NCI-H2227 (cell line): ENCODE measurements around the gene APH1B.
"Not testable (repeated sequence)": the region's sequence is repeated elsewhere in the genome, so short reads cannot be mapped to it uniquely, and the experiment has no call there.

Source experiments
- DNase-seq: peaks from one replicate; lab custom pipeline; 2025; ENCODE audit not compliant: unreplicated experiment; lab: John Stamatoyannopoulos, UW

APH1B gene

DNA sequence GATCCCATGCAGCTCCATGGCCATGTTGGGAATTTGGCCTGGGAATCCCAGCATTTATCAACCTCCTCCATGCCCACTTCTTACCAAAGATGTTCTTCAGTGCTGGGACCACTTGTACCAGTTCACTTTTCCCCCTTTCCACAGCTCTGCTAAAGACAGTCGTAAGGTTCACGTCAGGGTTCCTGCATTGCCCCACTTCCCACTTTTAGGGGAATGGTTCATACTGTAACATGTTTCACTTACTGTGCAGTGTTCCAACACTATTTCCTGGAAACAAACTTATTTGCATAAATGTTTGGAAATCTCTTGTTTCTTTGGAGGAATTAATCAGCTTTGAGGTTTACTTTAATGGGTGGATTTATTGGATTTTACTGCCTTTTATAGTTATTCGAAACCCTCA is 17.0 kb downstream of the APH1B start:
- DNase-seq: no peak

DNA sequence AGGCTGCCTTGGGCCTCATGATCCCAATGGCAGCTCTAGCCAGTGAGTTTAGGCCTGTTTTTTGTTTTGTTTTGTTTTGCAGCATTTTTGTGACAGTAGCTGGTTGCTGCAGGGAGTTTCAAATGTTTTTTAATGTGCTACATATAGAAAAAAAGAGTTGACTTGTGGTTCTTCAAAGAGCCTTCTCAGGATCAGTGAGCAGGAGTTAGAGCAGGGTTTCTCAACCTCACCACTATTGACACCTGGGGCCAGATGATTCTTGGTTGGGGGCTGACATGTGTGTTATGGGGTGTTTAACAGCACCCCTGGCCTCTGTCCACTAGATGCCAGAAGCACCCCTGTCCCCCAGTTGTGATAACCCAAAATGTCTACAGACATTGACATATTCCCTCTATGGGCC is 17.9 kb downstream of the APH1B start:
- no peak for DNase-seq

DNA sequence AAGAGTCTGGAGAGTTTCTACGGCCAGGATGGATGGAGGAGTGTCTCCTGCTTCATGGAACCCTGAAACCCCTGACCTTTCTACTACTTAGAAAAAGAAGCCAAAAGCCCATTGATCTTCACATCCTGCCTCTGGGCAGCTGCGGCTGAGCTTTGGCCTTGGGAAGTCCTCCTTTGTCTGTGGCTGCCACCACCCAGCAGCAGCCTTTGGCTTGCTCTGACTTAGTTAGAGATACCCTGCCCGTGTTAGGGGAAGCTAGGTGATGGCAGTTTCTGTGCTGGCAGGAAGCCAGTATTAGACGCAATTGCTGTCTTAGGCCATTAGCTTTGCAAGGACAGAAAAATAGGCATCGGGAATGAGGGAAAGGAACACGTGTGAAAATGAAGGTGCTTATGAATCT is 18.8 kb downstream of the APH1B start:
- peak; percentile 13 for DNase-seq

DNA sequence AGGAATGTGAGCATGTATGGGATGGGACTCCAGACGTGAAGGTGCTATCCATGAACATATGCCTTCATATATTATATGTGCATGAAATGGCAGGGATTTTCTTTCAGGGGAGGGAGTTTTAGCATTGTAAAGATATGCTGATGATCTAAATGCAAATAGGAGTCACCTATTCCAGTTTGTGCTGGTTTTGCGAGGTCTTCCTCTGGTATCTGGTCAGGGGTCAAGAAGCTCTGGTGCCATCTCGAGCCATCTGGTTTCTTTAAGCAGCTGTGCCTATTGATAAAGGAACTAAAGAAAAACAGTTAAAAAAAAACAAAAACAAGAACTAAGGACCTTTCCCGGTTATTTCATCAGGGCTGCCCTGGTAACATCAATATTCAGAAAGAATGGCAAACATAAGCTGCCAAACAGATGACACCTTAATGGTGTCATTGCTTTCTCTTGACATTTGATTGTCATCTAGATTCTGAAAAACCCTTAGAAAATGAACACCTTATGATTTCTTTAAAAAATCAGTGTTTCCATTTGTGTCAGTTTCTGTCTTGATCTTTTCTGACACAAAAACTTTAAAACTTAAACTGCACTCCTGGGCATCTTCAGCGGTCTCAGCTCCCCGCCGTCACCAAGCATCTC is 22.7 kb downstream of the APH1B start:
- DNase-seq: no peak

DNA sequence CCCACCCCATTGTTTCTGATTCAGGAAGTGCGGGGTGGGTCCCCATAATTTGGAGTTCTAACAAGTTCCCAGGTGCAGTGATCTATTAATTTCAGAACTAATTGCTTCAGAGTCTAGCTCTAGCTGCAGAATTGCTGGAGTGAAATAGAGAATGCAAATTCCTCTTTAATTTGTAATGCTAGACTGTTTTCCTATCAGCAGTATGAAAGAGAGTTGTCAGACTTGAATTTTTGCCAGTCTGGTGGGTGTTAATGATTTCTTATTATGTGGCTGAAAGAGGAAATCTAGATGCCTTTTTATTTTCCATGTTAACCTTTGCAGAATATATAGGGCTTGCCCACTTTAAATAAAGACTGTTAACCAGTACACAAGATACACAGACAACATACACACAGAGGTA is 23.7 kb downstream of the APH1B start:
- DNase-seq: no peak

DNA sequence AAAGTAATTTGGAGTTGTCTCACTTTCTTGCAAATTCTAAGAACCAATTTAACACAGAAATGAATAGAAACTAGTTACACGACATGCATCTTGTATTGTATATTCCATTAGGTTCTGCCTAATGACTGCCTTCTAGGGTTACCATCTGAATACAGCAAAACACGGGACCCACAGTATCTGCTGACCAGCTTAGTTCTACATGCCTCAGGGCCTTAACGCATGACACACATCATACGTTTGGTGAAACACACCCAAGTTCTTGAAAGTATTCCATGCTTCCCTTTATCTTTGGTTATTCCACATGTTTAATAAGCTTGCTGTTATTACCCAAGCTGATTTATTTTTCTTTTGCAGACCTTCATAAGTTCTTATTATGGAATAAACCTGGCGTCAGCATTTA is 27.9 kb downstream of the APH1B start:
- no peak for DNase-seq

DNA sequence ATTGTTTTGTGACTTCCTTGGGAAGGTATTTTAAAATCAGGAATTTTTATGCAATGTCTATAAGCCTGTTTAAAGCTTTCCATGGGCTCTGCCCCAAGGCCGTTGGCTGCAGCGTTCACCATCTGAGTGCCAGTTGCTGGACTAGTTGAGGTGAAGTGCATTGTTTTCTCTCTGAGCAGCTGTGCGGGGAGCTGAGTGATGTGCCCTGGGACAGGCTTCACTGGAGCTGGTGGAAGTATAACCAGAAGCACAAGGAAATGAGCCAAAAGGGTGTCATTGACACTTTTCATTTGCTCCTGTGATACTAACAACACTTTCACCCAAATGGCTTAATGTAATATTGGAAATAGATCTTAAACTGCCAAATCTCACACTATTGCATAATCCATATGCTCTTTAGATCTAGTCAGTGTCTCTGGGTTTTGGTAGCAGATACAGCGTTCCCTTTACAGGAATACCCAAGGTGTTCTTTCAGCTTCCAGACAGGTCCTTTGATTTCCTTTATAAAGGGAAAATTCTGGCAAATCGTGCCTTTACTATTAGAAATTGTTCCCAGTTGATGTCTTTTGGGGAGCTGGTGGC is 29.2 kb downstream of the APH1B start:
- no peak for DNase-seq

DNA sequence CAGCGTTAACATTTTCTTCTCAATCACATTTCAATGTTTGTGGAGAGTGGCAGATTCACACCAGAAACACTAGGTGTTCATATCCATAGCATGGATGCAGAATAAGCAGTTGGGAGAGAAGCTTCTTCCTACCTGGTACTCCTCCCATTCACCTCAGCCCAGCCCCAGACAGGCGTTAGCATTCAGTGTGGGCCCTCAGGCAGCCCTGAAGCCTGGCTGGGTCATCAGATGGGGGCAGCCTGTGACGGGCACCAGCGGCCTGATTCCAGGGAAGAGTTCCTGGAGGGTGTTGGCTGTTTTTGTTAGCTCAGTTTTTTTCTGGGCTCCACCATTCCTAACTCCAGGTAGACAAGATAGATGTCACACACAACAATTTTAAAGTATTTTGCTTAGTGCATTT is 31.1 kb downstream of the APH1B start:
- DNase-seq: no peak

DNA sequence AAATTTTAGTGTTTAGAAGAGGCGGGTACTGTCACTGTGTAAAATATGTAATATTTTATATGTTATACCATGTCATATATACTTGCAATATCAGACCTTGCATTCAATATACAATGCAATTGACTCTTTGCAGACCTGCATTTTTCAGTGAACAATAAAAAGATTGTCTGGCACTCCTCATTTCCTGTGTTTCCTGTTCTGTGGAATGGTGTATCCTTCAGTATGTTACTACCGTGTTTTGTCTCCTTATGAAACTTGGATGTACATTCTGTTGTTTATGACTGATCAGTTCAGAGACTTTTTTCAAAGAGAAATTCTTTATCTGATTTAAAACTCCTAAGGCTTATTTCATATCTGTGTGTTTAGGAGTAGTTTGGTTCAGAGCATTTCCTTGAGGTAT is 31.5 kb downstream of the APH1B start:
- DNase-seq: no peak

DNA sequence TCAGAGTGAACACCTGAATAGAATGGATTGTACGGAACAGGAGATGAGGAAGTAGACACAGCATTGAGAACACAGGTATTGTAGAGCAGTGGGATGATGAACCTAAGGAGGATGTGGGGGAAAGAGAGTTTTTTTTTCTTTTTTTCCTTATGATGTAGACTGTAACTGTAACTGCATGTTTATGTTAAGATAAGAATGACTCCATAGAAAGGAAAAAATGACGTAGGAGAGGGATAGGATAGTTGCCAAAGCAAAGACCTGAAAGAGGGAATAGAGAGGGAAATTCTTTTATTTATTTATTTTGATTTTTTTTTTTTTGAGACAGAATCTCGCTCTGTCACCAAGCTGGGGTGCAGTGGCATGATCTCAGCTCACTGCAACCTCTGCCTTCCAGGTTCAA is 33.2 kb downstream of the APH1B start:
- DNase-seq: no peak

DNA sequence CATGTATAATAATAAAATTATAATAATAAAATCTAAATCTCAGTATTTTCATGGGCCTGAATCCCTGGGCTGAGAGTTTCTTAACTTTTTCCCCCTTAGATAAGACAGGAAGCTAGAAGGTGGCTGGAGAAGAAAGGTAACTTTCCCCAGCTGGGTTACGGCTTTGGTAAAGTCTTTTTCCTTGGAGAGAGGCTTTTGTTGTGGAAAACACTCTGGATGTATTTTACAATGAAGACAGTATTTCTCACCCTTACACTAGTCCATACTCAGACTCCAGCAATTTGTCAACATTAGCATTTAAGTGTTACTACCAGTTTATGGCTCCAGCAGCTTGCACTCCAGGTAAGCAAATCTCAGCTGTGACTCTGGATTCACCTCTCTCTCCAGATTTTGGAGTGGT is 34.9 kb downstream of the APH1B start:
- no peak for DNase-seq

DNA sequence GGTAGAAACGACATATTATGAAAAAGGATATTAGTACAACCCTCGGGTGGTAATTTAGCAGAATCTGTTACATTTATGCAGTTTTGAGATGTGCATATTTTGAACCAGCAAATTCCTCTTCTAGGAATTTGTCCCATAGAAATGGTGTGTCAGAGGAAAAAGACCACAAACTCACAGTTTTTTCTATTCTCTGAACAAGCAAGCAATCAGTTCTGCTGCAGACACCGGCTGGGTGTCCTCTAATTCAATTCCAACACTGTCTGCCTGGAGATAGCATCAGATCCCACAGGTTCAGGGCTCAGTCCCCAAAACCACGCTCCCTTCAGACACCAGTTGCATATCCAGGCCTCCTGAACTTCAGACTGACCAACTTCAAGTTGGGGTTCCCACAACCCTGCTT is 36.4 kb downstream of the APH1B start:
- DNase-seq: no peak

DNA sequence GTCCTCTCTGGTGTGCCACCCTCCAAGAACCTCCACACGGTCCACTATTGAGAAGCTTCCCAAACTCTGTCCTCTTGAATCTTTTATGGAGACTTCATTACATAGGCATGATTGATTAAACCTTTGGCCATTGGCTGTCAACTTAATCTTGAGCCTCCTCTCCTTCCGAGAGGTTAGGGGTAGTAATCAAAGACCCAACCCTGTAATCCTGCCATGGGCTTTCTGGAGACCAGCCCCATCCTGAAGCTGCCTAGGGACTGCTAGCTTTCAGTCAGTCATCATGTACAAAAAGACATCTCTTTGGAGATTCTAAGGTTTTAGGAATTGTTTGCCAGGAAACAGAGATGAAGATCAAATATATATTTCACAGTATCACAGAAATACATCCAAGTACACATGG is 37.0 kb downstream of the APH1B start:
- no peak for DNase-seq

DNA sequence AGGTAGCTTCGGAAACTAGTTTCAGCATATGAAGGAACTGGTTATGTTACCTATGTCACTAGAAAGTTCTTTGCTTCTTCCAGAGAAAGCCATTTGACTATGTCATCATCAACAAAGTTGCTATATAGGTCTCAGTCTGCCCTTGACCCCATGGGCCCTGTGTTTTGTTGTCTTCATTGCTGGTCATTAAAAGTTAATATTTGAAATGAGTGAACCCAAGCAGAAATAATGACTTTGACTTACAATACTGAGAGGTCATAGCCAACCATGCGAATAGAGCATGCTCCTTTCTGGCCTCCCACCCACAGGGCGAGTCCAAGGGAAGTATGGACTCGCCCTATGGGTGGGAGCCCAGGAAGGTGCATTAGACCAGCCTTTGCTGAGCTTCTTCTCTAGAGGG is 40.9 kb downstream of the APH1B start:
- no peak for DNase-seq

DNA sequence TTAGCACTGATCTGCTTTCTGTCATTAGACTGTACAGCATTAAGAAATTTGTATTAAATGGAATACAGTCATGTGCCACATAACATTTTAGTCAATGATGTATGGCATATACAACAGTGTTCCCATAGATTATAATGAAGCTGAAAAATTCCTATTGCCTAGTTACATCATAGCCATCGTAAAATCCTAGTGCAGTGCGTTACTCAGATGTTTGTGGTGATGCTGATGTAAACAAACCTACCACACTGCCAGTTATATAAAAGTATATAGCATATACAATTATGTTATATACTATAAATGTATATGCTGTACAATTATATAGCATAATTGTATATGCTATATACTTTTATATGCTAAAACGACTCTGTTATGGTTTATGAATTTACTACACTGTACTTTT is 41.7 kb downstream of the APH1B start:
- no peak for DNase-seq

DNA sequence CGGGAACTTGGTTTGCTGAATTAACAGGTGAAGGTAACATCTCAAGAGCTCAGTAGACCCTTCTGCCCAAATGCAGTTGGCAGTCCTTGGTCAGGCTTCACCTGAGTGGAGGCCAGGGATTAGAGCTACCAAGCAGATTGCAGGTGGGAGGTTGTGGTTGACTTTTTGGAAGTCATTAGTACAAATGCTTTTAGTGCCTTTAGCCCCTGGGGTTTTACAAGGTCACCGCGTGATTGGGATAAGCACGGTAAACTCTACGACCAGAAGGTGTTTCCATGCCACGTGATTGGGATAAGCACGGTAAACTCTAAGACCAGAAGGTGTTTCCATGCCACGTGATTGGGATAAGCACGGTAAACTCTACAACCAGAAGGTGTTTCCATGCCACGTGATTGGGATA is 43.0 kb downstream of the APH1B start:
- DNase-seq: not testable (repeated sequence)

DNA sequence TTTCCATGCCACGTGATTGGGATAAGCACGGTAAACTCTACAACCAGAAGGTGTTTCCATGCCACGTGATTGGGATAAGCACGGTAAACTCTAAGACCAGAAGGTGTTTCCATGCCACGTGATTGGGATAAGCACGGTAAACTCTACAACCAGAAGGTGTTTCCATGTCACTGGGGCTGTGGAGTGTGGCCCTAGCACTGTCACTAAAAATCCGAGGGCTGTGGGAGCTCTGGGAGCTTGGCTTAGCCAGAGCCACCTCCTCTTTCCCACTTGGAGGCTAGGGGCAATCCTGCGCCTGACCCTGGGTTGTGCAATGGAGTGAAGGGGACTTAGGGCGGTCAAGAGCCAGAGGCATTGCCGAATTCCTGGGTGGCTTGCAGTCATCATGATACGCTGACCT is 43.6 kb downstream of the APH1B start:
- DNase-seq: not testable (repeated sequence)

DNA sequence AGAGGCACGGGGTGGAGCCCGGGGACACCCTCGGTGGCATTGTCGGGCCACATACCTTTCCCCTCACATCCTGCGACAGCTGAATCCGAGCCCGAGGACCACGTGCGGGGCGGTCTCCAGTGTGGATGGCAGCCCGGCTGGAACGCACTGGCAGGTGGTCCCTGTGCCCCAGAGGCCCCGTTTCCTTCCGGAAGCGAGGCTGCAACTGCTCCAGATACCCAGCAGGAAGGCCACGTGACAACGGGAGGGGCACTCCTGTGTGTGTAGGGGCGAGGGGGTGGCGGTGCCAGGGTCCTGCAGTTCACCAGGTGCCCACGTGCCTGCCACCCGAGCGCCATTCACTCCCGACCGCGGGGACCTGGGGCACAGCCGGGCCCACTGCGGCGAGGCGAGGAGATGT is 44.1 kb downstream of the APH1B start:
- no peak for DNase-seq

DNA sequence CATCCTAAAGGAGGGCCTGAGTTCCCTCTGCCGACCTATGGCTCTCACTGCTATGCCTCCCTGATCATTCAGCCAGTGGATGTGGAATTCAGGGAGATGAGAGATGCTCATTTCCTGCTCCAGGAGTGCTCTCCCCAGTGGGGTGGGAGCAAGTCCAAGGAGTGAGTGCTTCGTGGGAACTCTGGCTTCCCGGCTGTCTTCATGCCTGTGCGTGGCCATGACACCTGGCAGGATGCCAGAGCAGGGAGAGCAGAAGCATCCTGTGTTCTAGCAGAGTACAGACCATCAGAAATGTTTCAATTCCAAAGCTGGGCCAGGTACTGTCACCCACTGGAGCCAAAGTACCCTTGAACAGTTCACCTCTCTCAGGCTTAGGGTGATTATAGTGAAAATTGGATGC is 45.1 kb downstream of the APH1B start:
- peak; percentile 4 for DNase-seq

DNA sequence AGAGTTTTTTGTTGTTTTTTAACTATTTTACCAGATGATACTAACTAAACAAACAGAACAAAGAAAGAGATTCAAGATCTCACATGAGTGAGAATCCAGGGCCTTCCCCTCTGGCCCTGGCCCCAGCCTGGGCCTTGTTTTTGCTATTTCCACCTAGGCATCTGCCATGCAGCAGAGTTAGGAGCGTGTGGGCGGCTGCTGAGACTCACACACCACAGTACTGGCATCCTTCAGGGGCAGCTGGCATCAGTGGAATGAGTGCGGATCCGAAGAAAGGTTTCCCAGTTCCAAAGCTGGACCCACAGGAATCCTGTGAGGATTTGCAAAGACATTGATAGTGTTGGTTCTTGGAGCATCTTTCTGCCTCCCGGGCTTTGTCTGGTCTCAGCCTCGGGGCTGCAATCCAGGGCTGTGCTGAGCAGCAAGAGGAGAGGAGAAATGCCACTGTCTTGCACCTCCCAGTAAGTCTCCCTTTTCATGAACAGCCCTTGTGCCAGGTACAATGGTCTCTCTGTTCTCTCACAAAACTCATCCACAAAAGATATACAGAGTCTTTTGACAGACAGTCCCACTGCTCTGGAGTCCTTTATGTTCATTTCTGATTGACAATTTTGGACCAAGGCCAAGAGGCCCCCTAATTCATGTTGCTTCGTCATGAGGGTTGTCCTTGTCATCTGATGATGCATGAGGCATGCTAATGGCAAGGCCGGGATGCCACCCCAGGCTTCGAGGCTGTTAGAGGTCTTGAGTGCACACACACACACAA is 46.6 kb downstream of the APH1B start:
- DNase-seq: no peak

DNA sequence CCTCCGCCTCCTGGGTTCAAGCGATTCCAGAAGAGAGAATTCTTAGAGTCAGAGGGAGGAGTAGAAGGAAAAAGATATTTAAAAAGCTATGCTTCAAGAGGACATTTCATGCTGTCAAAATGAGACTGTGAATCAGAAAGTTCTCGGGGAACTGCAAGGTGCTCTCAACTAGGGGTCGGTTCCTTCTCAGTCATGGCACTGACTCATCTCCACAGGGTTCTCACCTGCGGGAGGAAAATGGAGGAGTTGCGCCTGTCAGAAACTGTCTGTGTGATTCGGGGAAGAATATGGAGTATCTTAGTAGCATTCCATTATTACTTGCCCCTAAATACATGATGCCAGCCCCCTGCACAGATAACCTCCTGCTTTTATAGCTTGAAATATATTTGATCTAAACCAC is 47.4 kb downstream of the APH1B start:
- DNase-seq: no peak

DNA sequence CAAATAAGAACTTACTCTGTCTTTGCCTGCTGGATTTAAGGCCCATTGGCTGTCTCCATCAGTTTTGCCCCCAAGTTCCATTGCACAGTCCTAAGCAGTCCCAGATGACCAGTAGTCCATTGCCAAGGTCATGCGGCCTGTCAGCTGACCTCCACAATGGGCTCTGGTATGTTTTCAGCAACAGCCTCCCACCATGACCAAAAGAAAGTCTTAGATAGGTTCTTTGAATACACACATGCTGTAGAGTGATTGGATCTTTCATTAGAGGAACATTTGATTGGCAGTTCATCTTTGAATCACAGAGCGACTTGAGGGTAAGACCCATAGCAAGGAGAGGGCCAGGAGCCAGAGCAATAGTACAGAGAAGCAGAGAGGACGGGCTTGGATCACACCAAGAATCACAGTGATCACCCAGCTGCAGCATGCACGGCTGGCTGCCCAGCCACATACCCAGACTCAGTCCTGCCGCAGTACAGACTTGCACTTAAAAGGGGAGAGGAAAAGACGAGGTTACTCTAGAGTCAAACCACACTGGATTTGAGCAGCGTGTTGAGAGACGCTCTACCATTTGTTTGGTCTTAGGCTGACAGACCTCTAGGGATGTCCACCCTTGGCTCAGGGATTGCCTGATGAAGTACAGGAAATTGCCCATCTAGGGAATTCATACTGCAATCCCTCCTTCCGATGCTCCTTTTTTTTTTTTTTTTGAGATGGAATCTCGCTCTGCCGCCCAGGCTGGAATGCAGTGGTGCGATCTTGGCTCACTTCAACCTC is 50.4 kb downstream of the APH1B start:
- no peak for DNase-seq
